Skin epidermis (tissue), 12 donors: ENCODE results near the gene RBM48.
"Not testable (repeated sequence)": the region's sequence is repeated elsewhere in the genome, so short reads cannot be mapped to it uniquely, and the experiment has no call there.

Experiments used
- H3K27ac ChIP-seq, 21 experiments: fragments of 200-600 bp; sonication (generic) in 11 of 21; one replicate each; pipeline ENCODE4 v1.5.0; 2020; ENCODE audit warnings: mild to moderate bottlenecking in 3 of 21, inconsistent platforms in 2 of 21, moderate library complexity in 2 of 21
- H3K4me3 ChIP-seq, 7 experiments: fragments of 200-600 bp; sonication (generic) in 2 of 7; one replicate each; pipeline ENCODE4 v1.5.0; 2020; ENCODE audit warnings: inconsistent platforms in 2 of 7, mild to moderate bottlenecking in 2 of 7, moderate library complexity in 1 of 7

Gene RBM48

GRCh38 chr7:92528958-92529264 is 316 bp downstream of the RBM48 start:
- Histone ChIP-seq H3K4me3 (peak overlapping the region; percentile 62 to 99 (median 87)), H3K27ac (peak overlapping the region in 20 of 21 experiments; percentile 53 to 96 (median 88))

DNA sequence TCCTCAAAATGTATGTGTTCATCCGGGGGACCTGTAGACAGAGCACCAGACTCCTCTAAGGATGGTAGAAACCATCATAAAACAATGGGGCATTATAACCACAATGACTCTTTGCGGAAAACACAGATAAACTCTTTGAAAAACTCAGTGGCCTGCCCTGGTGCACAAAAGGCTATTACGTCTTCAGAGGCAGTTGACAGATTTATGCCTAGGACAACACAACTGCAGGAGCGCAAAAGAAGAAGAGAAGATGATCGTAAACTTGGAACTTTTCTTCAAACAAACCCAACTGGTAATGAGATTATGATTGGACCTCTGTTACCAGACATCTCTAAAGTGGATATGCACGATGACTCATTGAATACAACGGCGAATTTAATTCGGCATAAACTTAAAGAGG is 6.0 kb downstream of the RBM48 start:
- Histone ChIP-seq H3K4me3 (no peak overlapping the region), H3K27ac (no peak overlapping the region)

DNA sequence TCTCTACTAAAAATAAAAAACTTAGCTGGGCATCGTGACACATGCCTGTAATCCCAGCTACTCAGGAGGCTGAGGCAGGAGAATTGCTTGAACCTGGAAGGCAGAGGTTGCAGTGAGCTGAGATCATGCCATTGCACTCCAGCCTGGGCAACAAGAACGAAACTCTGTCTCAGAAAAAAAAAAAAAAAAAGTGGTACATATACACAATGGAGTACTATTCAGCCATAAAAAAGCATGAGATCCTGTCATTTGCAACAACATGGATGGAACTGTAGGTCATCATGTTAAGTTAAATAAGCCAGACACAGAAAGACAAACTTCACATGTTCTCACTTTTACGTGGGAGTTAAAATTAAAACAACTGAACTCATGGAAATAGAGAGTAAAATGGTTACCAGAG is 14.9 kb downstream of the RBM48 start:
- not testable (repeated sequence) for H3K4me3 ChIP-seq, H3K27ac ChIP-seq

- not testable (repeated sequence) for H3K27ac ChIP-seq, H3K4me3 ChIP-seq
Measured at GRCh38 chr7:92545116-92545515, 16.5 kb downstream of the RBM48 start.

DNA sequence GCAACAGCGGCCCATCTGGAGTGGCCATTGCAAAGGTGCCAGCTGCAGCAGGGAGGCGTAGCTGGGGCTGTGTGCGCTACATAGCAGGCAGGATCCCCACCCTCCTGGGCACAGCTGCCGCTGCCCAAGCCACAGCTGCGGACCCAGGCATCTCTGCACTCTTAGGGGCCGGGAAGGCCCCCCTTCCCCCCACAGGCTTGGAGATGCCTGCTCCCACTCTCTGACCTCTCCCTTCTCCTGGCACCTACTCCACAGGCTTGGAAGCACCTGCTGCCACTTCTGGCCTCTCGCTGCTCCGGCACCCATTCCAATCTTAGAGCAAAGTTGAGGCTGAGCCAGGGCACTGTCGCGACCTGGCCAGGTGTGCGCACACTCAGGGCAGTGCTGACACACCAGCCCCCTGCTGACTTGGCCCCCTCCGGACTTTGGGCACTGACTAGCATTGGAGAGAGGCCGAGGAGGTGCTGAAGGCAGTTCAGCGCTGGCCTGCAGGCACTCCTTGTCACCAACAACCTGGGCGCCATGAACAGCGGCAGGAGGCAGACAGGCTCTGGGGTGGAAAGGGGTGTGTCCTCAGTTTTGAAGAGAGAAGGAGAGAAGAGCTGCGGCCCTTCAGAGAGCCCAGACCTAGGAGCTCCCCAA is 18.4 kb downstream of the RBM48 start:
- H3K27ac ChIP-seq = no peak overlapping the region
- no peak overlapping the region for H3K4me3 ChIP-seq

DNA sequence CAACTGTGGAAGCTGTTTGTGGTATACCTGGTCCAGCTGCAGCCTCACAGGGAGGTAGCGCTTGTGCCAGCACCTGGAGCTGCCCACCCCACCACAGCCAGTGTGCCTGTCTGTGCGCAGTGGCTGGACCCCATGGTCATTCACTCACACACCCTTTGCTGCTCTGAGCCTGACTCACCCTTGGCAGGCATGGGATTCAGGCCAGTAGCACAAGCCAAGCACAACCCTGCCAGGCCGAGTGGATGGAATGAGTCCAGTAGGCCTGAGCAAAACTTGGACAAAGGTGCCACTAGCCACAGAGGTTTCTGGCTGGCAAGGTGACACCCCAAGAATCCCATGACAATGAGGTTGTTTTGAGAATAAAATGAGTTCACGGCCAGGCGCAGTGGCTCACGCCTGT is 19.0 kb downstream of the RBM48 start:
- no peak overlapping the region for H3K27ac ChIP-seq
- no peak overlapping the region for H3K4me3 ChIP-seq

DNA sequence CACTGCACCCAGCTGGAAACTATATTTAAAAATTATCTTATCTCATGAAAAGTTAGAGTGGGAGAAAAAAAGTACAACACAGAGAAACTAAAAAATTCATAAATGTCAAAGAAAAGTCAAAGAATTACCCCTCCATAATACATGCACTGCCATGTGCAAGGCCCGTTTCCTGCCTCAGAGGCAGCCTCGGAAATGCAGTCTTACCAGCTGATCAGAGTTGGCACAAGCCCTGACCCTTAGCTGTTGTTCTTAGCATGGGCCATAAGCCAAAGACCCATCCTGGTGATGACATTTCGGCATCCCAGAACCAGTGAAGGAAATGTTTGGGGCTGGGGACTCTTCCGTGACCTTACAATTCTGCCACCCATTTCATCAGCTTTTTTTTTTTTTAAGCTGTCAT is 21.6 kb downstream of the RBM48 start:
- H3K4me3 ChIP-seq = no peak overlapping the region
- no peak overlapping the region for H3K27ac ChIP-seq

DNA sequence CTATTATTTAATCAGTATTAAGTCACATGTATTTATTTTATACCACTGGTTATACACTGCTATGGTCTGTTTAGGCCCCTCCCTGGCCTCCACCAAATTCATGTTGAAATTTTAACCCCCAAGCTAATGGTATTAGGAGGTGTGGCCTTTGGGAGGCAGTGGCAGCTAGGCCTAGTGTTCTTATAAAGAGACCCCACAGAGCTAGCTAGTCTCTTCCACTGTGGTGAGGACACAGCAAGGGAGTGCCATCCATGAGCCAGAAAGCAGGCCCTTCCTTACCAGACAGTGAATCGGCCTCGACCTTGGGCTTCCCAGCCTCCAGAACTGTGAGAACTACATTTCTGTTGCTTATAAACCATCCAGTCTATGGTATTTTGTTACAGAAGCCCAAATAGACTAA is 28.7 kb downstream of the RBM48 start:
- Histone ChIP-seq H3K27ac (no peak overlapping the region), H3K4me3 (no peak overlapping the region)

DNA sequence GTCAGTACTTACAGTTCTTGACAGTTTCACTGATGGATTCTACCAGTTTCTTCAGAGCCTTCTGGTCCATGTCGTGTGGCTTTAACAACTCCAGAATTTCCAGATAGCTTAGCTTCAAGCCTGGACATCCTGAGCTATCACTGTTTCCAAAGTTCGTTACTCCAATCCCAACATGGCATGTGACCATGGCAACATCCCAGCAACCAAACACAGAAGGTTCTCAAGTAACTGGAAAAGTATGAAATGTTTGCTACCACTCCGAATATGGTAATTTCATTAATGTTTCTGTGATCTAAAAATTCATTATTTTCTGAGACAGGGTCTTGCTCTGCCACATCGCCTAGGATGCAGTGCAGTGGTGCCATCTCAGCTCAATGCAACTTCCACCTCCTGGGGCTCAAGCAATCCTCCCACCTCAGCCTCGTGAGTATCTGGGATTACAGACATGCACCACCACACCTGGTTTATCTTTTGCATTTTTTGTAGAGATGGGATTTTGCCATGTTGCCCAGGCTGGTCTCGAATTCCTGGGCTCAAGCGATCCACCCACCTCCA is 29.3 kb downstream of the RBM48 start:
- Histone ChIP-seq H3K27ac (no peak overlapping the region), H3K4me3 (no peak overlapping the region)

GRCh38 chr7:92560602-92561001 is 32.0 kb downstream of the RBM48 start:
- H3K4me3 ChIP-seq = no peak overlapping the region
- H3K27ac ChIP-seq = no peak overlapping the region

DNA sequence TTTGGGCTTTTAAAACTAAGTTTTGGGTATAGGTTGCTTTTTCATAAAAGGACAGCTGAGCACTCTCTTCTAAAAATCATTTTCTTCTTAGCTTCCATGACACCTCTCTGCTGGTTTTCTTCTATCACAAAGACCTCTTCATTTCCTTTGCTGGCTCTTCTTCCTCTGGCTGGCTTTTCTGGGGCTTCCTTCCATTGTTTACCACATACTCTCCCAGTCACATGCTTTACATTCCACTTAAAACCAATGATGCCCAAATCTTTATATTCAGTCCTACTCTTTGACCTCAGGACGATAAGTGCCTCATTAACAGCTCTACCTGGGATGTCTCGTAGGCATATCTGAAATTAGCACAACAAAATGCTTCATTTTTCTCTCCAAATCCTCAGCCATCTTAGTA is 34.8 kb downstream of the RBM48 start:
- no peak overlapping the region for H3K4me3 ChIP-seq
- H3K27ac ChIP-seq = no peak overlapping the region

GRCh38 chr7:92567460-92567859 is 38.9 kb downstream of the RBM48 start:
- Histone ChIP-seq H3K27ac (no peak overlapping the region), H3K4me3 (no peak overlapping the region)

- no peak overlapping the region for H3K27ac ChIP-seq
Measured at GRCh38 chr7:92569137-92569536, 40.5 kb downstream of the RBM48 start.

DNA sequence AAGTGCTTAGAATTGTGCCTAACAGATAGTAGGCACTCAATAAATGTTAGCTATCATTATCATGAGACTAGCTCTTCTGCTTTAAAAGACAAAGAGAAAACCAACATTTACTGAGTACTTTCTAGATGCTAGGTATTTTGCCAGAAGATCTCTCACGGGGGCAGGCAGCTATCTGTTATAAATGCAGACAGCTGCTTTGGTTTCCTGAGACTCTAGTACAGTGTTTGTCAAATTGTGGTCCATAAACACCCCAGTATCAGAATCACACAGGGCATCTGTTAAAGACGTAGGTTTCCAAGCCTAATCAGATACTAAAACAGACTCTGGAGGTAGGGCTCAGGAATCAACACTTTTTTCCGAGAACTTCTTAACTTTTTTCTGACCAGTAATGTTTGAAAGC is 47.7 kb downstream of the RBM48 start:
- no peak overlapping the region for H3K4me3 ChIP-seq
- no peak overlapping the region for H3K27ac ChIP-seq

More at GRCh38 chr7:92569137-92569536, 40.5 kb downstream of the RBM48 start:
- no peak overlapping the region for H3K4me3 ChIP-seq

DNA sequence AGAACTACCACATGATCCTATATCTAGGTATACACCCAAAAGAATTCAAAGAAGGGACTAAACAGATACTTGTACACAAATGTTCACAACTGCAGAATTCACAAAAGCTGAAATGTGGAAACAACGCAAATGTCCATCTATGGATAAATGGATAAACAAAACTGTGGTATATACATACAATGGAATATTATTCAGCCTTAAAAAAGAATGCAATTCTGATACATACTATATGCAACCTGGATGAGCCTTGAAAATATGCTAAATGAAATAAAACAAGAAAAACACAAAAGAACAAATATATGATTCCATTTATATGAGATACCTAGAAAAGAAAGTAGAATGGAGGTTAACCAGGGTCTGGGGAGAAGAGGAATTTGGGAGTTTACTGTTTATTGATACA is 54.4 kb downstream of the RBM48 start:
- no peak overlapping the region for H3K4me3 ChIP-seq
- no peak overlapping the region for H3K27ac ChIP-seq

- H3K4me3 ChIP-seq = no peak overlapping the region
- no peak overlapping the region for H3K27ac ChIP-seq
Measured at GRCh38 chr7:92584953-92585352, 56.4 kb downstream of the RBM48 start.

DNA sequence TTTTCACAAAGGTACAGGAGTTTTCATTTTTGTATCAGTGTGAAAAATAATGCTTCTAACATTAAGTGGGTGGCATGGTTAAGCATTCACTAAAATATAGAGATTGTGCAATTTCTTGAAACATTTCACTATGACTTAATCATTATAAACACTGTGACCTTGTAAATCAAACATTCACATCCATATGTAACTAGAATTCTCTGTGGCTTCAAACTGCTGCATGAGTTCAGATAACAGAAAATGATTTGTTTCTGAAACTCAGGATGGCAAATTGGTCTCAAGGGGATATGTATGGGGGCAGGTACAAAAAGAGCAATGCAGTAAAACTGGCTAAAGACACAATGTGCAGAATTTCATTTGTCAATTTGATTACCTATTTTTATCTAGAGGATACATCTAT is 57.8 kb downstream of the RBM48 start:
- H3K27ac ChIP-seq = no peak overlapping the region
- no peak overlapping the region for H3K4me3 ChIP-seq

GRCh38 chr7:92586841-92587240 is 58.2 kb downstream of the RBM48 start:
- Histone ChIP-seq H3K4me3 (no peak overlapping the region), H3K27ac (no peak overlapping the region)
